CD14-positive monocyte (primary cell): Measurements from ENCODE around the gene PRDM10. TPM values are rescaled to one million over a fixed set of nuclear protein-coding genes. Genes with fewer than 3 reads are reported as not detected.

Experiments
- DNase-seq, 3 donors: peaks; one replicate each; pipeline ENCODE4 v3.0.0-alpha.2; 2011 to 2022
- H2AFZ ChIP-seq: 2 replicates; pipeline ENCODE4 v1.6.0; 2012; ENCODE audit warnings: mild to moderate bottlenecking, low read depth, low read length, inconsistent platforms; ENCODE audit not compliant: insufficient read depth, poor library complexity, severe bottlenecking
- H3K27ac ChIP-seq, 2 donors: 1 replicate in 1 of 2; 2 replicates in 1 of 2; pipeline ENCODE4 v1.5.1; 2012 to 2013; ENCODE audit warnings: low read length in 2 of 2, control low read depth in 1 of 2, inconsistent platforms in 1 of 2, low read depth in 1 of 2, mild to moderate bottlenecking in 1 of 2
- H3K27me3 ChIP-seq, 2 donors: one replicate each; pipeline versions ENCODE4 v1.6.0 to v1.6.1; 2011 to 2013; ENCODE audit warnings: low read length in 2 of 2; ENCODE audit not compliant: control insufficient read depth in 2 of 2, insufficient read depth in 2 of 2
- H3K36me3 ChIP-seq, 2 donors: replicated peaks in 1 of 2; 1 replicate in 1 of 2; 2 replicates in 1 of 2; pipeline versions ENCODE4 v1.5.1 to v1.6.1; 2012 to 2013; ENCODE audit warnings: low read length in 2 of 2, control low read depth in 1 of 2, inconsistent platforms in 1 of 2, mild to moderate bottlenecking in 1 of 2; ENCODE audit not compliant: insufficient read depth in 2 of 2, control insufficient read depth in 1 of 2
- H3K4me1 ChIP-seq, 2 donors: 1 replicate in 1 of 2; 2 replicates in 1 of 2; pipeline versions ENCODE4 v1.5.1 to v1.6.1; 2012 to 2013; ENCODE audit warnings: low read length in 2 of 2, control low read depth in 1 of 2, inconsistent platforms in 1 of 2, mild to moderate bottlenecking in 1 of 2, moderate library complexity in 1 of 2; ENCODE audit not compliant: insufficient read depth in 2 of 2, control insufficient read depth in 1 of 2
- H3K4me2 ChIP-seq: replicated peaks from 2 replicates; pipeline ENCODE3; 2012; ENCODE audit warnings: low read length, moderate library complexity, mild to moderate bottlenecking; ENCODE audit not compliant: poor library complexity, severe bottlenecking; ENCODE audit errors: extremely low read depth
- H3K4me3 ChIP-seq, 3 experiments: fragments of 200-600 bp in 1 of 3; sonication (generic) in 1 of 3; replicated peaks in 1 of 3; 1 replicate in 2 of 3; 2 replicates in 1 of 3; pipeline ENCODE4 v1.5.1; 2011 to 2013; ENCODE audit warnings: low read length in 3 of 3, mild to moderate bottlenecking in 3 of 3, control low read depth in 2 of 3, low read depth in 2 of 3, inconsistent platforms in 1 of 3, moderate library complexity in 1 of 3
- H3K79me2 ChIP-seq: 2 replicates; pipeline ENCODE4 v1.6.0; 2012; ENCODE audit warnings: mild to moderate bottlenecking, control low read depth, inconsistent platforms, low read length, moderate library complexity; ENCODE audit not compliant: insufficient read depth
- H3K9ac ChIP-seq: 2 replicates; pipeline ENCODE4 v1.6.0; 2017; ENCODE audit warnings: low read length, mild to moderate bottlenecking; ENCODE audit not compliant: insufficient read depth, poor library complexity, severe bottlenecking
- H3K9me3 ChIP-seq, 2 donors: replicated peaks in 1 of 2; 1 replicate in 1 of 2; 2 replicates in 1 of 2; pipeline versions ENCODE4 v1.5.1 to v1.6.1; 2012 to 2013; ENCODE audit warnings: low read length in 2 of 2, control low read depth in 1 of 2; ENCODE audit not compliant: control insufficient read depth in 1 of 2, insufficient read depth in 1 of 2
- H4K20me1 ChIP-seq: 2 replicates; pipeline ENCODE4 v1.6.0; 2012; ENCODE audit warnings: mild to moderate bottlenecking, low read length, control low read depth, moderate library complexity; ENCODE audit not compliant: insufficient read depth
- H3K27ac Mint-ChIP-seq, 7 donors: one replicate each; pipeline ENCODE4 v1.8.0; 2020; ENCODE audit warnings: mild to moderate bottlenecking in 7 of 7, mixed read lengths in 7 of 7, moderate library complexity in 6 of 7, inconsistent platforms in 2 of 7
- H3K27me3 Mint-ChIP-seq, 3 donors: one replicate each; pipeline ENCODE4 v1.8.0; 2021 to 2022; ENCODE audit warnings: low read depth in 3 of 3, mild to moderate bottlenecking in 3 of 3, mixed read lengths in 3 of 3, moderate library complexity in 3 of 3, inconsistent platforms in 1 of 3
- H3K36me3 Mint-ChIP-seq, 2 donors: one replicate each; pipeline ENCODE4 v1.8.0; 2020; ENCODE audit warnings: mixed read lengths in 2 of 2, inconsistent platforms in 1 of 2, mild to moderate bottlenecking in 1 of 2
- H3K4me1 Mint-ChIP-seq: one replicate; pipeline ENCODE4 v1.8.0; 2020; ENCODE audit warnings: mild to moderate bottlenecking, mixed read lengths
- H3K4me3 Mint-ChIP-seq, 2 donors: one replicate each; pipeline ENCODE4 v1.8.0; 2020; ENCODE audit warnings: mild to moderate bottlenecking in 2 of 2, mixed read lengths in 2 of 2, moderate library complexity in 1 of 2
- H3K9me3 Mint-ChIP-seq, 7 donors: one replicate each; pipeline ENCODE4 v1.8.0; 2020 to 2022; ENCODE audit warnings: mixed read lengths in 7 of 7, mild to moderate bottlenecking in 6 of 7, moderate library complexity in 6 of 7, inconsistent platforms in 2 of 7
- CTCF ChIP-seq: fragments of 200-600 bp; IDR thresholded peaks from one replicate; pipeline ENCODE4 v1.8.0; 2022; ENCODE audit warnings: antibody characterized with exemption, mild to moderate bottlenecking
- WGBS: methylation state at CpG from one replicate; pipeline ENCODE4 v1.1.5; 2013; ENCODE audit warnings: missing lambda C conversion rate; ENCODE audit not compliant: insufficient coverage; 5-methylcytosine and 5-hydroxymethylcytosine counted together
- intact Hi-C, 2 donors: fragments of 100-400 bp; cut with micrococcal nuclease; formaldehyde crosslinking; loops; one replicate each; pipeline versions ENCODE4 v1.15.0 to v1.15.1; 2023
- polyA plus RNA-seq, 3 donors: library from polyadenylated mRNA; depleted of rRNA in 1 of 3; unstranded in 2 of 3; stranded (reverse) in 1 of 3; fragments of 300-500 nt in 2 of 3; fragments of >200 nt in 1 of 3; fragmentation: Illumina TruSeq in 2 of 3; gene quantifications; 1 replicate in 2 of 3; 2 replicates in 1 of 3; pipeline ENCODE4 v1.2.3, GENCODE V29; 2012 to 2021

PRDM10 gene
- polyA plus RNA-seq, 3 donors: 0.64 to 5.6 (median 1.1) TPM

DNA sequence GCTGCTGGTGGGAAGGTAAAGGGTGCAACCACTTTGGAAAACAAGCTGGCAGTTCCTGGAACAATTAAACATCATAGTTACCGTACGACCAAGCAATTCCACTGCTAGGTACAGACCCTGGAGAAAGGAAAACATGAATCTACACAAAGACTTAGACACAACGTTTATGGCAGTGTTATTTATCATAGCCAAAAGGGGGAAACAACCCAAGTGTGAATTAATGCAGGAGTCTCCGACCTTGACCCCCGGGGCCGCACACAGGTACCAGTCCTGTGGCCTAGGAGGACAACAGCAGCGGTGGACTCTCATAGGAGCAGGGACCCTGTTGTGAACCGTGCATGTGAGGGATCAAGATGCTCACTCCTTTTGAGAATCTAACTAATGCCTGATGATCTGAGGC lies 22.5 kb downstream of the PRDM10 start:
- TF ChIP-seq CTCF: no peak
- Mint-ChIP-seq H3K27me3 (peaks cover 0 to 8% (median 2%) of the 10 kb centered on the region in 3 donors), H3K4me1 (peaks cover 15% of the 10 kb centered on the region), H3K27ac (peak overlapping the region in 1 of 7 donors; percentile 14), H3K9me3 (no peaks in the 10 kb centered on the region), H3K36me3 (peaks cover 18 to 23% of the 10 kb centered on the region in 2 donors), H3K4me3 (no peak overlapping the region)
- no peaks in the 10 kb centered on the region for H3K27me3 ChIP-seq
- peaks cover 36% of the 10 kb centered on the region for H3K79me2 ChIP-seq
- no peaks in the 10 kb centered on the region for H4K20me1 ChIP-seq
- peaks cover 0 to 8% of the 10 kb centered on the region in 2 donors for H3K4me1 ChIP-seq
- 94% methylated on average over 6 of the region's 8 CpGs for WGBS
- no peak overlapping the region for H3K4me2 ChIP-seq
- no peak overlapping the region for H3K9ac ChIP-seq
- no peak overlapping the region for H2AFZ ChIP-seq
- no peaks in the 10 kb centered on the region for H3K9me3 ChIP-seq
- H3K27ac ChIP-seq: no peak overlapping the region
- H3K4me3 ChIP-seq: no peak overlapping the region
- intact Hi-C loops: no loop called here
- H3K36me3 ChIP-seq: peaks cover 0 to 3% of the 10 kb centered on the region in 2 donors
- no peak for DNase-seq

DNA sequence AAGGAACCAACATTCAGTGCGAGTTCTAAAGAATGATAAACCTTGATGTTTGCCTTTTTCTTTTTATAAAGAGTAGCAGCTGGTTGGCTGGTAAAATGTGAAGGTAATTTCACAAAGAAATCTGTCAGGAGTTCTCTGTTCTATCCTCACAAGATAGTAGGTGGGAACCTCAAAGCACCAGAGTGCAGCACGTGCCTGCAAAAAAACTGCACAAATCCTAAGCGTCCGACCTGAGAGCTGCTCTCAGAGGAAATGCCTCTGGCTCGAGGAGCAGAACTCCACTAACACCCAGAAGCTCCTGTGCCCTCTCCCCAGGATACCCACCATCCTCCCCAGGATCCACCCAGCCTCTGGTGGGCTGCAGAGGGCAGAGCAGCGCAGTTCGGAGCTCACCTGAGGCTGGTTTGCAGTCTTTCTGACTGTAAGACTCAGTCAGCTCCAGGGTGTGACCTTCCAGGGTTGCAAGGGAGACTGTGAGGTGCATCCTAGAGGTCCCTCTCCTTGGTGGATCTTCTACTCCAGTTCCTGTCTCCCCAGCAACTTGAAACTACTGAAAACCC lies 23.5 kb downstream of the PRDM10 start:
- Mint-ChIP-seq H3K27ac (peak overlapping the region in 1 of 7 donors; percentile 46), H3K4me1 (peaks cover 25% of the 10 kb centered on the region), H3K27me3 (peaks cover 0 to 8% (median 2%) of the 10 kb centered on the region in 3 donors), H3K9me3 (peaks cover 0 to under 1% (median 0%) of the 10 kb centered on the region in 7 donors), H3K4me3 (no peak overlapping the region), H3K36me3 (peaks cover 13 to 20% of the 10 kb centered on the region in 2 donors)
- no peak for TF ChIP-seq CTCF
- H2AFZ ChIP-seq: no peak overlapping the region
- H3K9me3 ChIP-seq: no peaks in the 10 kb centered on the region
- no peak overlapping the region for H3K9ac ChIP-seq
- no peaks in the 10 kb centered on the region for H3K27me3 ChIP-seq
- H3K79me2 ChIP-seq: peaks cover 41% of the 10 kb centered on the region
- intact Hi-C loops: no loop called here
- peaks cover 7 to 18% of the 10 kb centered on the region in 2 donors for H3K4me1 ChIP-seq
- H3K36me3 ChIP-seq: peaks cover 0 to 3% of the 10 kb centered on the region in 2 donors
- 100% methylated on average over 3 of the region's 7 CpGs for WGBS
- H3K4me2 ChIP-seq: no peak overlapping the region
- H3K27ac ChIP-seq: no peak overlapping the region
- no peak overlapping the region for H3K4me3 ChIP-seq
- no peaks in the 10 kb centered on the region for H4K20me1 ChIP-seq
- no peak for DNase-seq
